Neuronal stem cell (in vitro differentiated cells): Measurements from ENCODE around the gene ENG.
A peak's percentile ranks its signal among the peaks of the same experiment; 100 is the strongest.
"Not testable (repeated sequence)": the region's sequence is repeated elsewhere in the genome, so short reads cannot be mapped to it uniquely, and the experiment has no call there.

Experiments used
- DNase-seq: peaks from one replicate; pipeline ENCODE4 v3.0.0-alpha.2; 2013; ENCODE audit warnings: low spot score
- H2AFZ ChIP-seq: one replicate; pipeline ENCODE4 v1.6.1; 2013; ENCODE audit warnings: mild to moderate bottlenecking, low read length, inconsistent platforms
- H2AK5ac ChIP-seq: 2 replicates; pipeline ENCODE4 v1.6.1; 2013; ENCODE audit warnings: low read depth, mild to moderate bottlenecking, inconsistent platforms, low read length, moderate library complexity, mixed read lengths
- H2BK120ac ChIP-seq: 2 replicates; pipeline ENCODE4 v1.6.1; 2013; ENCODE audit warnings: low read depth, mild to moderate bottlenecking, inconsistent platforms, low read length, moderate library complexity, mixed read lengths
- H2BK12ac ChIP-seq: one replicate; pipeline ENCODE4 v1.6.1; 2013; ENCODE audit warnings: low read length, inconsistent platforms
- H2BK15ac ChIP-seq: 2 replicates; pipeline ENCODE4 v1.6.1; 2013; ENCODE audit warnings: mild to moderate bottlenecking, low read length, inconsistent platforms, mixed read lengths
- H2BK5ac ChIP-seq: one replicate; pipeline ENCODE4 v1.6.1; 2013; ENCODE audit warnings: inconsistent platforms, mild to moderate bottlenecking, low read length, moderate library complexity
- H3K14ac ChIP-seq: one replicate; pipeline ENCODE4 v1.6.1; 2013; ENCODE audit warnings: low read length, inconsistent platforms
- H3K18ac ChIP-seq: 2 replicates; pipeline ENCODE4 v1.6.1; 2013; ENCODE audit warnings: low read length, inconsistent platforms
- H3K23ac ChIP-seq: 2 replicates; pipeline ENCODE4 v1.6.1; 2013; ENCODE audit warnings: low read depth, mild to moderate bottlenecking, mixed read lengths, low read length, inconsistent platforms; ENCODE audit not compliant: poor library complexity
- H3K27ac ChIP-seq: replicated peaks from 3 replicates; pipeline ENCODE4 v1.5.1; 2013; ENCODE audit warnings: low read length, inconsistent platforms
- H3K27me3 ChIP-seq, 3 experiments: 2 replicates each; pipeline ENCODE4 v1.6.1; 2013; ENCODE audit warnings: low read length in 3 of 3, mild to moderate bottlenecking in 2 of 3, inconsistent platforms in 1 of 3, low read depth in 1 of 3, mixed read lengths in 1 of 3, moderate library complexity in 1 of 3; ENCODE audit not compliant: control insufficient read depth in 3 of 3, insufficient read depth in 3 of 3
- H3K36me3 ChIP-seq, 2 donors: replicated peaks in 1 of 2; 2 replicates each; pipeline ENCODE4 v1.6.1; 2013; ENCODE audit warnings: low read length in 2 of 2; ENCODE audit not compliant: control insufficient read depth in 2 of 2, insufficient read depth in 2 of 2
- H3K4ac ChIP-seq: 2 replicates; pipeline ENCODE4 v1.6.1; 2013; ENCODE audit warnings: inconsistent platforms, mild to moderate bottlenecking, low read length, moderate library complexity
- H3K4me1 ChIP-seq, 2 donors: 1 replicate in 1 of 2; 2 replicates in 1 of 2; pipeline ENCODE4 v1.6.1; 2013; ENCODE audit warnings: low read length in 2 of 2, low read depth in 1 of 2; ENCODE audit not compliant: control insufficient read depth in 2 of 2, insufficient read depth in 1 of 2
- H3K4me2 ChIP-seq: one replicate; pipeline ENCODE4 v1.6.1; 2013; ENCODE audit warnings: mild to moderate bottlenecking, low read length, inconsistent platforms; ENCODE audit not compliant: insufficient read depth, poor library complexity, severe bottlenecking
- H3K4me3 ChIP-seq, 2 donors: 2 replicates each; pipeline ENCODE4 v1.5.1; 2013; ENCODE audit warnings: low read length in 2 of 2, mild to moderate bottlenecking in 2 of 2, inconsistent platforms in 1 of 2, moderate library complexity in 1 of 2
- H3K79me1 ChIP-seq: one replicate; pipeline ENCODE4 v1.6.1; 2013; ENCODE audit warnings: low read depth, mild to moderate bottlenecking, inconsistent platforms, low read length, moderate library complexity
- H3K9ac ChIP-seq: one replicate; pipeline ENCODE4 v1.6.1; 2013; ENCODE audit warnings: mild to moderate bottlenecking, low read depth, low read length, inconsistent platforms; ENCODE audit not compliant: poor library complexity
- H3K9me3 ChIP-seq, 2 donors: replicated peaks in 1 of 2; 2 replicates each; pipeline versions ENCODE3 to v1.6.1; 2013; ENCODE audit warnings: low read length in 2 of 2, mild to moderate bottlenecking in 2 of 2, inconsistent platforms in 1 of 2, low read depth in 1 of 2, mixed read lengths in 1 of 2, moderate library complexity in 1 of 2; ENCODE audit not compliant: control insufficient read depth in 2 of 2, insufficient read depth in 1 of 2
- H4K8ac ChIP-seq: one replicate; pipeline ENCODE4 v1.6.1; 2013; ENCODE audit warnings: low read depth, mild to moderate bottlenecking, inconsistent platforms, low read length, moderate library complexity
- H4K91ac ChIP-seq: one replicate; pipeline ENCODE4 v1.6.1; 2013; ENCODE audit warnings: low read length, low read depth, mild to moderate bottlenecking, inconsistent platforms; ENCODE audit not compliant: poor library complexity
- whole genome bisulfite sequencing, 2 donors: extraction: QIAGEN DNeasy Blood & Tissue Kit; methylation state at CpG; one replicate each; pipeline ENCODE4 v1.1.7; 2013; ENCODE audit warnings: missing lambda C conversion rate in 2 of 2, mixed read lengths in 1 of 2; ENCODE audit not compliant: insufficient read length in 2 of 2, insufficient replicate concordance in 1 of 2; ENCODE audit errors: extremely low coverage in 2 of 2; 5-methylcytosine and 5-hydroxymethylcytosine counted together

ENG gene

DNA sequence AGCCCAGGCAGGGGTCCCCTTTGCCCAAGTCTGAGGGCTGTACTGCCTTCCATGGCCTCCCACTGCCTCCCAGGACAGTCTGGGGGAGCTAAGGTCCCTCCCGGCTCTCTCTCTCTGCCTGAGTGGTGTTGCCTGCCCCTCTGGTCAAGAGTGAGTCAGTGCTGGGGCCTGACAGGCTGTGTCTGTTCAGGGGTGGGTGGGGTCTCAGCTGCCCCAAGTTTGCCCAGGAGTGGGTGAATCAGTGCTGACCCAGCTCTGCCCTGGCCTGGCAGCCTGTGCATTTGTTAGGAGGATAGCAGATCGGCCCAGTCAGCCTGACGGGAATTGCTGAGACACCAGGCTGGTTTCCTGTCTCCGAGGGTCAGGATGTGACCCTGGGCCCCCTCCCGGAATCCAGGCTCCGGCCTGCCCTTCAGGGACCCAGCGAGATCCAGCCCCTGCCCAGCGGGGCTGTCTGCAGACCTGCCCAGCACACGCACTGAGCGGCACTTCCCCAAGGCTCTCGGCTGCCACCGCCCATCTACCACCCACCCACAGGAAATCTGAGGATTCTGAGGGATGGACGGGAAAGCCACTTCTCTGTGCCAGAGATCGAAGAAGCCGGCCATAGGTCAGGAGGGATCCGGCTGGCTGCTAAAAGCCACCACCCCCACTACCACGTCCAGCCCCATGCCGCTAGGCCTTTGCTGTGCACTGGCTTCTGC, 15.9 kb downstream of the ENG start:
- Histone ChIP-seq H3K4me3 (peak overlapping the region in 1 of 2 donors; percentile 28), H2BK15ac (peak overlapping the region; percentile 38), H3K9ac (peak overlapping the region; percentile 56), H4K91ac (peak overlapping the region; percentile 9), H3K4me2 (no peak overlapping the region), H2AFZ (peak overlapping the region; percentile 96), H3K23ac (peak overlapping the region; percentile 10), H3K9me3 (no peaks in the 10 kb centered on the region), H3K4me1 (peaks cover 15 to 25% of the 10 kb centered on the region in 2 donors), H3K27ac (no peak overlapping the region), H3K4ac (no peak overlapping the region), H3K27me3 (no peaks in the 10 kb centered on the region), H2BK12ac (no peak overlapping the region), H3K79me1 (no peaks in the 10 kb centered on the region), H4K8ac (no peak overlapping the region), H2BK5ac (peak overlapping the region; percentile 77), H2AK5ac (peak overlapping the region; percentile 96), H3K36me3 (no peaks in the 10 kb centered on the region), H3K14ac (no peak overlapping the region), H2BK120ac (no peak overlapping the region), H3K18ac (peak overlapping the region; percentile 70)
- WGBS, 2 donors, result no CpG with 5 or more reads among the region's 18 CpGs
- DNase-seq, result no peak

DNA sequence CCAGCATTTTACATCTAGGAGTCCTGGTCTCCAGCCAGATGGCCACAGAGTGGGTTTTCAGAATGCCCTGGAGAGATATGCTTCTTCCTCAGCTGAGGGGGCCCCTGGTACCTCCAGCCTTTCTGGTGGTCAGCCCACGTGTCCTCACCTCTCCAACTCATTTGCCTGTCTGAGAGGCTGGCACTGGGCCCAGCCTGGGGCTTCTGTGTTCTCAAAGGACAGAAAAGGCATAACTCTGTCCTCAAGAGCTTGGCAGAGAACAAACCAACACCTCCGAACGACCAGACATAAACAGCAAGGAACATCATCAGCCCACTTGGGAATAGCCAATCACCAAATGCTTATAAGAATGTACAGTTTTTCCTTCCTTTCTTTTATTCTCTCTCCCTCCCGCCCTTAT, 17.1 kb downstream of the ENG start:
- 100% methylated on average over 1 of the region's 4 CpGs; no CpG with 5 or more reads in 1 of the 2 donors for WGBS, 2 donors
- no peak overlapping the region for H3K23ac ChIP-seq
- H2BK15ac ChIP-seq, result no peak overlapping the region
- H3K27me3 ChIP-seq, result no peaks in the 10 kb centered on the region
- no peak overlapping the region for H3K14ac ChIP-seq
- H3K36me3 ChIP-seq, result no peaks in the 10 kb centered on the region
- no peak overlapping the region for H3K9ac ChIP-seq
- peaks cover 15 to 25% of the 10 kb centered on the region in 2 donors for H3K4me1 ChIP-seq
- DNase-seq, result no peak
- H3K27ac ChIP-seq, result no peak overlapping the region
- no peak overlapping the region for H2AFZ ChIP-seq
- H3K18ac ChIP-seq, result no peak overlapping the region
- no peak overlapping the region for H3K4me2 ChIP-seq
- H2BK5ac ChIP-seq, result no peak overlapping the region
- H2BK120ac ChIP-seq, result no peak overlapping the region
- H3K4ac ChIP-seq, result no peak overlapping the region
- H2BK12ac ChIP-seq, result no peak overlapping the region
- H3K9me3 ChIP-seq, result no peaks in the 10 kb centered on the region
- H2AK5ac ChIP-seq, result no peak overlapping the region
- no peak overlapping the region for H4K91ac ChIP-seq
- no peak overlapping the region for H3K4me3 ChIP-seq
- H3K79me1 ChIP-seq, result no peaks in the 10 kb centered on the region
- no peak overlapping the region for H4K8ac ChIP-seq

DNA sequence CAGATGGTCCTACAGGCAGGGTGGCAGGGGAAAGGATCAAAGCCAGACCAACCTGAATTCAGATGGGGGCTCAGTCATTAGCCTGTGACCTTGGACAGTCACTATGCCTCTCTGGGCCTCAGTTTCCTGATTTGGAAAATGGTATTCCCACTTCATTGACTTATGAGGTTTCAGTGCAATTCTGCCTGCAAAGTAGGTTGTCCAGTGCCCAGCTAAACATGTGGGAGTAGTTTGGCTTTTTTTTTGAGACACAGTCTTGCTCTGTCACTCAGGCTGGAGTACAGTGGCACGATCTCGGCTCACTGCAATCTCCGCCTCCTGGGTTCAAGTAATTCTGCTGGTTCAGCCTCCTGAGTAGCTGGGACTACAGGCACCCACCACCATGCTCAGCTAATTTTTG, 17.9 kb downstream of the ENG start:
- H3K4me3 ChIP-seq, H2BK120ac ChIP-seq, H4K91ac ChIP-seq, H3K79me1 ChIP-seq, H2BK15ac ChIP-seq, H3K36me3 ChIP-seq, H3K4ac ChIP-seq, H3K9ac ChIP-seq, H2BK12ac ChIP-seq, DNase-seq, H4K8ac ChIP-seq, H3K23ac ChIP-seq, H3K9me3 ChIP-seq, H3K27me3 ChIP-seq, H2AK5ac ChIP-seq, H3K4me2 ChIP-seq, H3K14ac ChIP-seq, H2BK5ac ChIP-seq: not testable (repeated sequence)
- Histone ChIP-seq H3K4me1 (peaks cover 15 to 25% of the 10 kb centered on the region in 2 donors), H3K18ac (peak overlapping the region; percentile 25), H3K27ac (peak overlapping the region; percentile 5), H2AFZ (peak overlapping the region; percentile 86)
- WGBS, 2 donors, result no CpG with 5 or more reads among the region's 3 CpGs

DNA sequence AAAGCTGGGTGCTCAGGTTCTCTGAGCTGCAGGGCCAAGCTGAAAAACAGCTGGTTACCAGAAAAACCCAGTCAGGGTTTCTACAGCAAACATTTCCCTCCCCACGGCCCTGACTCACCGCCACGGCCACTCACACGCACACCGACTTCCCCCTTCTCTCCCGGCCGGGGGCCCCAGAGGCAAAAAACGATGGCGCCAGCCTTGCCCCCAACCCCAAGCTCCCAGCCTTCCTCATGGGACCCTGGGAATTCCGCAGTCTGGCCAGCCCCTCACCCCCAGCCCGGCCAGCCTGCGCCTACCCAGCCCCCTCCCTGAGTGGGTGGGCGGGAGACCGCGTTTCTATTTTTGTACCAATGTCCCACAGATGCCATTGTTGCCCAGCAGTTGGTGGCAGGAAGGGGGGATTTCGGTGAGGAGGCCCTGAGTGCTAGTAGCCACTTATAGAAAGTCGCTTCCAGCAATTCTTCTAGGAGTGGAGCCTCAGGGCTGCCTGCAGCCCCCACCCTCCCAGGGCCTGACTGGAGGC, 18.4 kb downstream of the ENG start:
- Histone ChIP-seq H3K4me3 (no peak overlapping the region), H3K9ac (no peak overlapping the region), H2BK12ac (no peak overlapping the region), H3K4me2 (no peak overlapping the region), H2AFZ (peak overlapping the region; percentile 86), H3K23ac (no peak overlapping the region), H3K18ac (peak overlapping the region; percentile 70), H2BK5ac (peak overlapping the region; percentile 47), H3K4ac (no peak overlapping the region), H4K91ac (no peak overlapping the region), H3K79me1 (no peaks in the 10 kb centered on the region), H4K8ac (no peak overlapping the region), H3K36me3 (no peaks in the 10 kb centered on the region), H3K4me1 (peaks cover 15 to 25% of the 10 kb centered on the region in 2 donors), H2AK5ac (peak overlapping the region; percentile 0), H3K9me3 (no peaks in the 10 kb centered on the region), H2BK120ac (no peak overlapping the region), H3K27ac (peak overlapping the region; percentile 29), H3K27me3 (no peaks in the 10 kb centered on the region), H2BK15ac (peak overlapping the region; percentile 15), H3K14ac (no peak overlapping the region)
- no CpG with 5 or more reads among the region's 17 CpGs for WGBS, 2 donors
- DNase-seq, result no peak
